Peyer's patch (tissue), 4 donors: ENCODE data around the gene NEK4. TPM values are rescaled to one million over a fixed set of nuclear protein-coding genes. Genes with fewer than 3 reads are reported as not detected.

ENCODE experiments used
- DNase-seq, 3 donors: peaks; one replicate each; pipeline ENCODE4 v3.0.0-alpha.2; 2017 to 2019
- H3K27ac ChIP-seq, 4 donors: fragments of 200-600 bp; sonication (generic); one replicate each; pipeline ENCODE4 v1.5.1; 2016 to 2019
- H3K27me3 ChIP-seq, 2 donors: fragments of 200-600 bp; sonication (generic); one replicate each; pipeline ENCODE4 v1.5.1; 2019
- H3K36me3 ChIP-seq, 3 donors: fragments of 200-600 bp; sonication (generic); one replicate each; pipeline ENCODE4 v1.5.1; 2016 to 2019
- H3K4me1 ChIP-seq, 4 donors: fragments of 200-600 bp; sonication (generic); one replicate each; pipeline ENCODE4 v1.5.1; 2016 to 2019
- H3K4me3 ChIP-seq, 4 donors: fragments of 200-600 bp; sonication (generic); 1 replicate in 3 of 4; 2 replicates in 1 of 4; pipeline ENCODE4 v1.5.1; 2016 to 2019; ENCODE audit warnings: mild to moderate bottlenecking in 1 of 4
- H3K9me3 ChIP-seq, 4 donors: fragments of 200-600 bp; sonication (generic); one replicate each; pipeline ENCODE4 v1.5.1; 2016 to 2019; ENCODE audit warnings: mild to moderate bottlenecking in 1 of 4
- CTCF ChIP-seq, 6 experiments: fragments of 450-650 bp in 4 of 6; fragments of 200-600 bp in 2 of 6; sonication (generic) in 1 of 6; IDR thresholded peaks; one replicate each; pipeline ENCODE4 v1.5.1; 2017 to 2019; ENCODE audit warnings: antibody characterized with exemption in 6 of 6, mild to moderate bottlenecking in 3 of 6, moderate library complexity in 1 of 6
- POLR2A ChIP-seq, 2 donors: fragments of 450-650 bp; IDR thresholded peaks; one replicate each; pipeline ENCODE4 v1.5.1; 2017; ENCODE audit warnings: antibody characterized with exemption in 2 of 2, mild to moderate bottlenecking in 2 of 2, moderate library complexity in 2 of 2
- total RNA-seq, 4 donors: library from RNA; depleted of rRNA; stranded (reverse); fragments of >200 nt; gene quantifications; one replicate each; pipeline ENCODE4 v1.1.0, GENCODE V29; 2016

The NEK4 gene
- 10 to 100 TPM; 16.5 to 39.6 (median 20.6) TPM for total RNA-seq

GRCh38 chr3:52770496-52771333 lies at the start of gene NEK4:
TSS of gene NEK4 (minus strand) at chr3:52770940. CDS start at chr3:52770746, 194 bp downstream.
- Histone ChIP-seq H3K4me3 (peak within 1 kb of the TSS; percentile 70 to 91 (median 76)), H3K4me1 (peaks cover 0 to 16% (median 3%) of the 10 kb centered on the region in 4 donors), H3K27ac (peak within 1 kb of the TSS; percentile 59 to 79 (median 69)), H3K27me3 (no peaks in the 10 kb centered on the region), H3K9me3 (no peaks in the 10 kb centered on the region), H3K36me3 (peaks cover 0 to 15% (median 0%) of the 10 kb centered on the region in 3 donors)
- peak; percentile 64 to 65 for TF ChIP-seq POLR2A (IDR thresholded peaks at IDR 0.05)
- peak in 2 of 6 experiments; percentile 5 to 11 for TF ChIP-seq CTCF (IDR thresholded peaks at IDR 0.05)
- peak; percentile 87 to 96 (median 92) for DNase-seq

- Histone ChIP-seq H3K4me3 (no peak overlapping the region), H3K4me1 (no peaks in the 10 kb centered on the region), H3K27ac (no peak overlapping the region), H3K36me3 (no peaks in the 10 kb centered on the region), H3K27me3 (no peaks in the 10 kb centered on the region), H3K9me3 (no peaks in the 10 kb centered on the region)
- DNase-seq = no peak
- no peak for TF ChIP-seq CTCF (IDR thresholded peaks at IDR 0.05)
- no peak for TF ChIP-seq POLR2A (IDR thresholded peaks at IDR 0.05)
Measured at GRCh38 chr3:52819936-52820335, 49.2 kb upstream of the NEK4 start.

DNA sequence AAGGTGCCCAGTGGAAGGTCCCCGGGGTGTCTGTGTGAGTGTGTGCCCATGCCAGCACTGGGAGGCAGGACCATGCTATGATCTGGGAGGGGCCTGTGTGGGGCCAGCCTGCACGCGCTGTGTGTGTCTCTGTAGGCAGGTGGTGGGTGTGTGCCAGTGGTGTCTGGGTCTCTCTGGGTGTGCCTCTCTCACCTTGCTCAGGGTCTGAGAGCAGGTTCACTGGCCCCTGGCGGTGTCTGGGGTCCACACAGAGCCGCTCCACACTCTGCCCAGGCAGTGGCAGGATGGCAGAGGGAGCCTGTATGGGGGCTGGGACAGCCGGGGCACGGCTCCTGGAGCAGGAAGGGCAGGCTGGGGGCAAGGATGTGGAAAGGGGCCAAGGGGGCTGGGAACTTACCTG lies 47.1 kb upstream of the NEK4 start:
- Histone ChIP-seq H3K4me1 (no peaks in the 10 kb centered on the region), H3K4me3 (no peak overlapping the region), H3K36me3 (no peaks in the 10 kb centered on the region), H3K27ac (no peak overlapping the region), H3K9me3 (no peaks in the 10 kb centered on the region), H3K27me3 (no peaks in the 10 kb centered on the region)
- no peak for DNase-seq
- TF ChIP-seq CTCF (IDR thresholded peaks at IDR 0.05) (no peak), POLR2A (IDR thresholded peaks at IDR 0.05) (no peak)

- H3K4me1 ChIP-seq = no peaks in the 10 kb centered on the region
- no peak overlapping the region for H3K27ac ChIP-seq
- H3K4me3 ChIP-seq = no peak overlapping the region
- TF ChIP-seq CTCF (IDR thresholded peaks at IDR 0.05) (no peak), POLR2A (IDR thresholded peaks at IDR 0.05) (no peak)
- DNase-seq = no peak
- H3K27me3 ChIP-seq = no peaks in the 10 kb centered on the region
- H3K36me3 ChIP-seq = no peaks in the 10 kb centered on the region
- H3K9me3 ChIP-seq = no peaks in the 10 kb centered on the region
Measured at GRCh38 chr3:52817221-52817620, 46.5 kb upstream of the NEK4 start.

- Histone ChIP-seq H3K9me3 (no peaks in the 10 kb centered on the region), H3K27me3 (no peaks in the 10 kb centered on the region), H3K27ac (no peak overlapping the region), H3K36me3 (no peaks in the 10 kb centered on the region), H3K4me3 (no peak overlapping the region), H3K4me1 (no peaks in the 10 kb centered on the region)
- DNase-seq = no peak
- TF ChIP-seq CTCF (IDR thresholded peaks at IDR 0.05) (no peak), POLR2A (IDR thresholded peaks at IDR 0.05) (no peak)
Measured at GRCh38 chr3:52816654-52817053, 45.9 kb upstream of the NEK4 start.
